ENCODE measurements around the gene EI24.

EI24 gene

GRCh38 chr11:125626288-125626950, 57.1 kb downstream of the EI24 start:
- peaks cover 7% of the 10 kb centered on the region for H3K4me1 ChIP-seq (ENCODE audit: insufficient read depth, low read length)
- H3K36me3 ChIP-seq (ENCODE audit: insufficient read depth, low read length): peaks cover 7% of the 10 kb centered on the region
- H3K9me3 ChIP-seq (ENCODE audit: control insufficient read depth, insufficient read depth, low read length): no peaks in the 10 kb centered on the region
- H3K9ac ChIP-seq (ENCODE audit: low read depth, low read length): peak overlapping the region; percentile 91

- H3K4me1 ChIP-seq (ENCODE audit: insufficient read depth, low read length): peaks cover 7% of the 10 kb centered on the region
- peaks cover 11% of the 10 kb centered on the region for H3K36me3 ChIP-seq (ENCODE audit: insufficient read depth, low read length)
- H3K9ac ChIP-seq (ENCODE audit: low read depth, low read length): peak overlapping the region; percentile 91
- H3K9me3 ChIP-seq (ENCODE audit: control insufficient read depth, insufficient read depth, low read length): no peaks in the 10 kb centered on the region
Measured at GRCh38 chr11:125627236-125627910, 58.1 kb downstream of the EI24 start.

Measured in ES-I3 (cell line).